NT2/D1 (cell line): ENCODE results near the gene RAB17.

Experiments
- DNase-seq: peaks from one replicate; pipeline ENCODE4 v3.0.0-alpha.2; 2011; ENCODE audit warnings: low read depth, low spot score
- H3K27me3 ChIP-seq: 2 replicates; pipeline ENCODE4 v1.6.0; 2011; ENCODE audit warnings: mild to moderate bottlenecking; ENCODE audit not compliant: insufficient read length, insufficient read depth
- H3K36me3 ChIP-seq: 2 replicates; pipeline ENCODE4 v1.6.1; 2011; ENCODE audit warnings: mild to moderate bottlenecking, low read length, mixed read lengths; ENCODE audit not compliant: insufficient read depth, insufficient read length
- H3K4me1 ChIP-seq: 2 replicates; pipeline ENCODE4 v1.5.1; 2011; ENCODE audit not compliant: insufficient read depth, insufficient read length
- H3K4me3 ChIP-seq: 2 replicates; pipeline ENCODE4 v1.5.1; 2011; ENCODE audit warnings: low read depth; ENCODE audit not compliant: insufficient read length
- H3K9ac ChIP-seq: 2 replicates; pipeline ENCODE4 v1.6.0; 2011; ENCODE audit warnings: low read depth; ENCODE audit not compliant: insufficient read length
- H3K9me3 ChIP-seq: 2 replicates; pipeline ENCODE4 v1.5.1; 2011; ENCODE audit warnings: mild to moderate bottlenecking, low read length; ENCODE audit not compliant: insufficient read depth
- SUZ12 ChIP-seq: IDR thresholded peaks from 2 replicates; pipeline ENCODE4 v1.6.1; 2011; ENCODE audit not compliant: insufficient read length, insufficient read depth; ENCODE audit errors: extremely low read depth
- YY1 ChIP-seq: IDR thresholded peaks from 2 replicates; pipeline ENCODE4 v1.6.1; 2011; ENCODE audit not compliant: insufficient read length, insufficient read depth
- ZNF274 ChIP-seq: IDR thresholded peaks from 2 replicates; pipeline ENCODE4 v1.6.1; 2011; ENCODE audit warnings: mild to moderate bottlenecking, low read depth, low read length

RAB17 gene

GRCh38 chr2:237588044-237588696, 2.4 kb downstream of the RAB17 start:
- Histone ChIP-seq H3K9me3 (peaks cover 7% of the 10 kb centered on the region; the same call in 1 of the 2 replicates), H3K36me3 (no peaks in the 10 kb centered on the region), H3K4me1 (peaks cover 27% of the 10 kb centered on the region), H3K4me3 (no peak overlapping the region), H3K27me3 (no peaks in the 10 kb centered on the region), H3K9ac (no peak overlapping the region)
- no peak for DNase-seq
- no peak for TF ChIP-seq SUZ12
- TF ChIP-seq ZNF274, result no peak
- TF ChIP-seq YY1, result no peak

GRCh38 chr2:237585590-237586221, 4.8 kb downstream of the RAB17 start:
- Histone ChIP-seq H3K27me3 (no peaks in the 10 kb centered on the region), H3K36me3 (no peaks in the 10 kb centered on the region), H3K9me3 (peaks cover 7% of the 10 kb centered on the region; the same call in 1 of the 2 replicates), H3K9ac (no peak overlapping the region), H3K4me3 (no peak overlapping the region), H3K4me1 (peaks cover 21% of the 10 kb centered on the region)
- TF ChIP-seq SUZ12, result no peak
- no peak for DNase-seq

GRCh38 chr2:237583385-237584295, 6.9 kb downstream of the RAB17 start:
- Histone ChIP-seq H3K4me1 (peaks cover 15% of the 10 kb centered on the region), H3K9ac (no peak overlapping the region), H3K27me3 (no peaks in the 10 kb centered on the region), H3K4me3 (no peak overlapping the region), H3K9me3 (peaks cover 7% of the 10 kb centered on the region; the same call in 1 of the 2 replicates), H3K36me3 (no peaks in the 10 kb centered on the region)
- TF ChIP-seq SUZ12, result no peak
- TF ChIP-seq YY1, result no peak
- TF ChIP-seq ZNF274, result no peak
- DNase-seq, result no peak

GRCh38 chr2:237581751-237582746, 8.5 kb downstream of the RAB17 start:
- no peaks in the 10 kb centered on the region for H3K9me3 ChIP-seq
- no peak for DNase-seq
- peak overlapping the region; percentile 33 for H3K9ac ChIP-seq
- no peak overlapping the region for H3K4me3 ChIP-seq
- H3K27me3 ChIP-seq, result no peaks in the 10 kb centered on the region
- H3K4me1 ChIP-seq, result peaks cover 15% of the 10 kb centered on the region
- H3K36me3 ChIP-seq, result no peaks in the 10 kb centered on the region
- TF ChIP-seq ZNF274 (no peak), YY1 (no peak), SUZ12 (no peak)

- H3K27me3 ChIP-seq, result no peaks in the 10 kb centered on the region
- H3K4me3 ChIP-seq, result no peak overlapping the region
- no peaks in the 10 kb centered on the region for H3K9me3 ChIP-seq
- H3K9ac ChIP-seq, result no peak overlapping the region
- H3K4me1 ChIP-seq, result peaks cover 15% of the 10 kb centered on the region
- DNase-seq, result no peak
- TF ChIP-seq YY1 (no peak), SUZ12 (no peak), ZNF274 (no peak)
- H3K36me3 ChIP-seq, result no peaks in the 10 kb centered on the region
Observed at GRCh38 chr2:237581326-237581725, 9.2 kb downstream of the RAB17 start.

GRCh38 chr2:237577956-237578870, 12.3 kb downstream of the RAB17 start:
- TF ChIP-seq YY1 (no peak), SUZ12 (no peak), ZNF274 (no peak)
- H3K9me3 ChIP-seq, result no peaks in the 10 kb centered on the region
- H3K4me3 ChIP-seq, result no peak overlapping the region
- DNase-seq, result no peak
- H3K27me3 ChIP-seq, result no peaks in the 10 kb centered on the region
- peaks cover 12% of the 10 kb centered on the region for H3K4me1 ChIP-seq
- no peaks in the 10 kb centered on the region for H3K36me3 ChIP-seq
- H3K9ac ChIP-seq, result no peak overlapping the region
